NCI-H2107 treated with DMSO at 0.1 percent for 48 hours (cell line): ENCODE data around the gene UBAC1.
"Not testable (repeated sequence)": the region's sequence is repeated elsewhere in the genome, so short reads cannot be mapped to it uniquely, and the experiment has no call there.

Experiments used
- DNase-seq: peaks from one replicate; lab custom pipeline; 2025; ENCODE audit not compliant: unreplicated experiment; lab: John Stamatoyannopoulos, UW

The UBAC1 gene

DNA sequence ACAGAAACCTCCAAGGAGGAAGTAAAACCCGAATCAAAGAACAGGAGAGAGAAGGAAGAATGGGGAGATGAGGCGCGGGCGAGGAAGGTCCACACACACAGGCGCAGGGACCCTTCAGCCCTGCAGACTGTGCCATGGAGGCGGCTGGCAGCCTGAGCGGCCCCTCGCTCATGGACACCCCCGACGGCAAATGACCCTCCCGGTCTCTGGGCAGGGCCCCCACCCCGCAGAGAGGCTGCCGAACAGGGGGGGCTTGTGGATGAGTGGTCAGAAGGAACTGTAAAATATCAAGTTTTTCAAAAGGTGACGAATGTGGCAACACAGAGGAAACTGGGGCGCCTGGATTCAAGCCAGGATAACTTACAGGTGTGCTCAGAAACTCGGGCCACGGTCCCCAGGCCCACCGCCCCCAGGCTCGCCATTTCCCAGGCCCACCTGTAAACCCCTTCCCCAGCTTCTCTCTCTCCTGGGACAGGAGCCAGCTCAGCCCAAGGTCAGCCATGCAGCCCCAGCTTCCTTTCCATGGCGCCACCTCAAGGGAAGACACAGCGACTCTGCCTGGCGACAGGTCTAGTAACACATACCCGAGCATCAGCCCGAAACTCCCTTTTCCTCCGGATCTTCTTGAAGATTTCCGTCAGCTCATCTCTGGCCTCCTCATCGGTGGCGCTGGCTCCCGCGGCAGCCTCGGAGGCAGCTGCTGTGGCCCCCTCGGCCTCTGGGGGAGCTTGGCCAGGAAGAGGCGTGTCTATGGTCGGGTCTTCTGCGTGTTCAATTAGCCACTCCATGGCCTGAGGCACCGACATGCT is 16.5 kb downstream of the UBAC1 start:
- no peak for DNase-seq

DNA sequence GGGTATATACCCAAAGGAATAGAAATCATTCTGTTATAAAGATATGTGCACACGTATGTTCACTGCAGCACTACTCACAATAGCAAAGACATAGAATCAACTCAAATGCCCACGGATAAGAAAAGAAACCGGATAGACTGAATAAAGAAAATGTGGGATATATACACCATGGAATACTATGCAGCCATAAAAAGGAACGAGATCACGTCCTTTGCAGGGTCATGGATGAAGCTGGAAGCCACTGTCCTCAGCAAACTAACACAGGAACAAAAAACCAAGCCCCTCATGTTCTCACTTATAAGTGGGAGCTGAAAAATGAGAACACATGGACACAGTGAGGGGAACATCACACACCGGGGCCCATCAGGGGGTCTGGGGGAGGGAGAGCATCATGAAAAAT is 17.6 kb downstream of the UBAC1 start:
- DNase-seq = not testable (repeated sequence)

DNA sequence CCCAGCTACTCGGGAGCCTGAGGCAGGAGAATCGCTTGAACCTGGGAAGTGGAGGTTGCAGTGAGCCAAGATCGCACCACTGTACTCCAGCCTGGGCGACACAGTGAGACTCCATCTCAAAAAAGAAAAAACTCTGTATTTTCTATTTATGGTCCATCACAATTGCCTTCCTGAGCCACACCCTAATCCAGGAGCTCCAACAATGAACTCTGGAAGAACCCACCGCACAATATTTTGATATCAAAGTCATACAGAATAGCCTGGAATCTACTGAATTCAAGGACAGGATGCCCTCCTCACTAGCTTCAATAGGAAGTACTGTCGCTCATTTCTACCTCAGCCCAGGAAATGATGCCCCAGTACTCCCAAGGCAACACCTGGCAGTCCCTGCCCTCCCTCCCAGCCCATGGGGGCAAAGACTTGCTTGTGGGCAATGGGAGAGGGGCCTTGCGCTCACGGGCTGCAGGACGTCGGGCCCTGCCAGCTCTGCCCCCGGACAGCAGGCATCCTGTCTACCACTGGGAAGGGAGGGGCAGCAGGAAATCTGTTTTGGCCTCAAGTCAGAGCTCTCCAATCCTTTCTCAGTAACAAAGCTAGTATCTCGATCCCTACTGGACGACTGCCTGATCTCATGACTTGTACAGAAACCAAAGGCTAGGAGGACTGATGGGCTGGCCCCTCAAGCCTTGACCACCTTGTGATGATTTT is 19.7 kb downstream of the UBAC1 start:
- DNase-seq = no peak

GRCh38 chr9:135939351-135940265 is 21.6 kb downstream of the UBAC1 start:
- DNase-seq = no peak

- no peak for DNase-seq
These were observed 23.4 kb downstream of the UBAC1 start for GRCh38 chr9:135937521-135938489.

DNA sequence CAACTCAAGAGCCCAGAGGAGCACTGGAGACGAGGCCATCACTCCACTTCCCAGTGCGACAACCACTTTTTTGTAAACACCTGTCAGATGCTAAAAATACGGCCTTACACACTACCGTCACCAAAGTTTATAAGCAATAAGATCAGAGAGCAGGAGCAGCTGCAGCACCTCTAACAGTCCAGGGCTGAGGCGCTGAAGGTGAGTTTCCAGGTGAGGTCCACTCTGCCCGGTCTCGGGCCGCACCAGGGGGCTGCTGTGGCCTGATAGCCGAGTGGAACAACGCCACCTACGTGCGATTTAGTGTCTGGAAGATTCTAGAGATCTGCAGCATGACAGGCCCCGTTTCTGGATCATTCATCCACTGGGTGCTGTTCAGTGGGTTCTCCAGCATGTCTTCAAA is 28.1 kb downstream of the UBAC1 start:
- no peak for DNase-seq

DNA sequence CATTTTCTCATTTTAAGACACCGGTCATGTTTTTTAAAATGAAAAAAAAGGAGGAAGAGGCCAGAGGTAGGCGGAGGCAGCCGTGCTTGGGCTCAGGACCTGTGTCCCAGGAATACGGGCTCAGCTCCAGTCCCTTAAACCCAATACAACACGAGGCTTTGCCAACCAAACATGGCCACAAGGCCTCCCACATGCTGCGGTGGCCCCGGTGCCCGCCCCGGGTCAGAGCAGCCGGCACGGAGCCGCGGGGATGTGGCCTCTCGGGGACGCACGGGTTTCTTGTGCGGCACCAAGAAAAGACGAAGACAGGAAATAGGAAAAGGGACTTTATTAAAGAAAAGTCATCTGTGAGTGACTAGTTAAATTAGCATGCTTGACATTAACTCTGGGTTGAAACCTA is 28.5 kb downstream of the UBAC1 start:
- no peak for DNase-seq

GRCh38 chr9:135931349-135931820 is 29.8 kb downstream of the UBAC1 start:
- DNase-seq = no peak

DNA sequence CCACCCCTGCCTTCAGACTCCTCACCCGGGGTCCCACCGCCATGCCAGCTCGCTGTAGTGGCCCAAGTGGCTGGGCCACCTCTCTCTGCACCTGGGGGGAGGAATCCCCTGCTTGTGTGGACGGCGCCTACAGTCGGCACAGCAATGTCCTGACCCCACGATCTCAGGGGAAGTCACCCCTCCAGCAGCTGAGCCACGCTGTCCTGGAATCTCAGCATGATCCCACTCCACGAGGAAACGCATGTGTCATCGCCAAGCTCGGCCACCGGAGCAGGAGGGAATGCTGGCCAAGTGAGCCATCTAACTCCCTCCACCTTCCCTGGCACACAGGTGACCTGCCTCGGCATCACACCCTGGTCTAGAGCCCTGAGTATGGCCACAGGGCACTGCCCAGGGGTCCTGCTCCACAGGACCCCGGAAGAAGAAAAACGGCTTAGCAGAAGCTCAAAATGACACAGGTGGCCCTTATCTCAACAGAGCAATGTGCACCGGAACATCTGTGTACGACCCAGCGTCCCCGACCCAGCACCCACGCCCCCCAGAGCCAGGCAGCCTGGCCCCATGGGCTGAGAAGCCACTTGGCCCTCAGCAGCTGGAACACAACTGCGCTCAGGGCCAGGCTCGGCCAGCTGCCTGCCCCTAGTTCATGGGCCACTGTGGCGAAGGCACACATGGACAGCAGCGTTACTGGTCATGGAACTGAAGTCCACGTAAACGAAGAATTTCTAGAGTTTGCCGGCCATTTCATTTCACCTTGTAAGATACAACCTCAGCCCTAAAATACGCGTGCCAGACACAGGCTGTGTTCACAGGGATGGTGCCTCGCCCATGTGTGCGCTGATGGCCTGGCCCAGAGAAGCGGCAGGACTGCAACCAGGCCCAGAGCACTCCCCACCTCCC is 30.5 kb downstream of the UBAC1 start:
- no peak for DNase-seq

DNA sequence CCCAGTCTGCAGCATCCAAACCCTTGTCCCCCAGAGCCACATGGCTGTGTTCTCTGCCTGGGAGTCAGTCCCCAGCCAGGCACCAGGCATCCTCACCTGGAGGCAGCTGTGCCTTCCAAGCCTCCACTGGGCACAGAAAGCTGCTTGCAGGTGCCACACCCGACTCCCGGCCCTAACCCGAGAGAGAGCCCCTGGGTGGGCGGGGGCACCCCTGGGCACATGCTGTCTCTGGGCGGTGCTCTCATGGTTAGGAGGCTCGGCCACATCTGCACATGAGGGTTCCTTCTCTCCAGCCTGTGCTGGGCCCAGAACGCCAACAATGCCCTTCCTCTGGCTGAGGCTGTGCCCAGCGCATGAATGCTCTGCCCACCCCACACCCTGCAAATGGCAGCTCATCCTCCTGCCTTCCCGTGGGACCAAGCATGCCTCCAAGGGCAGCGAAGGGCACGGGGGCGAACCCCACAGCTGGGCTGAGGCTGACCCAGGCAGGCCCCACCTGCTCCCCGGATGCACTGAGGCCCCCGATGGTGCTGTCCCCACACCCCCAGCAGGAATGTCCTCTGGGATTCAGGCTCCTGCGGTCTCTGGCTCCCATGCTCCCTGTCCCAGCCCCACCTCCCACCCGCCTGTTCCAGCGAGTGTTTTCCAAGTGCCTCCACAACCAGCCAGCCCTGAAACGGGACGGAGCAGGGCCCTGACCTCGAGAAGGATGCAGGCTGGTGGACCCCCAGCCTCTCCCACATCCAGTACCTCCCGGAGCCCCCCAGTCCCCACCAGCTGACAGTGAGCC is 31.3 kb downstream of the UBAC1 start:
- DNase-seq = no peak

DNA sequence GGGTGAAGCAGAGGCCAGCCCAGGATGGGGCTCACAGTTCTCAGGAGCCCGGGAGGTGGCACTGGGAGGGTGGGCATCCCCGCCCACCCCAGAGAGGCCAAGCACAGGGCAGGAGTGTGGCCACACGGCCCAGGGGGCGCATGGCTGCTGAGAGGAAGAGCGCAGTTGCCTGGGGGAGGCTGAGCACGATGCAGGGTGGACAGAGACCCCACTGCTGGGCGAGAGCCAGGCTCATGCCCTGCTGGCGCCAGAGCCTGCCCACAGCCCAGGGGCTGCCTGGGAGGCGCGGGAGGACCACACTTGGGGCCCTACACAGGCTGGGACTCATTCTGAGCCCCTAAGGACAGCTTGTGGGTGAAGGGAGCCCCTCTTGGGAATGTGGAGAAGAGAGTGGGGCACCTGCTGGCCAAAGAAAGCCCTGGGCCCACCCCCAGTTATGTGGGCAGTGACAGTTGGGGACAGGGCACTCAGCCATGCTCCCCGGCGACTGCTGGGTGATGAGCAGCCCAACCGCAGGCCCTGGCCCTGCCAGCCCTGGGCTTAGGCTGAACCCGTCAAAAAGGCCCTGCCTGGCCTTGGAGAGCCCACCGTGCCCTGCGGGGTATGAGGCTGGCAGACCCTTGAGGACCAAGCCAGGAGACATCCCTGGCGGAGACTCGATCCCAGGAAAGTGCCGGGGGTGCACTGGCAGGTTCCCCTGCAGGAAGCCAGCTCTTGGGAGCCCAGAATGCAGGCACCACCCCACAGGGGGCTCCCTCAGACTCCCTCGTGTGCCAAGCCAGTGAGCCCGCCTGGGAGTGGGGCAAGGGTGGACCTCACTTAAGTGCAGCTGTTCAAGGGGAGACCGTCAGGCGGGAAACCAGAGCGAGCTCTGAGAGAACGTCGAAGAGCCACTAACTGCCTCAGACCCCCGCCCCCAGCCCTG is 32.2 kb downstream of the UBAC1 start:
- no peak for DNase-seq

DNA sequence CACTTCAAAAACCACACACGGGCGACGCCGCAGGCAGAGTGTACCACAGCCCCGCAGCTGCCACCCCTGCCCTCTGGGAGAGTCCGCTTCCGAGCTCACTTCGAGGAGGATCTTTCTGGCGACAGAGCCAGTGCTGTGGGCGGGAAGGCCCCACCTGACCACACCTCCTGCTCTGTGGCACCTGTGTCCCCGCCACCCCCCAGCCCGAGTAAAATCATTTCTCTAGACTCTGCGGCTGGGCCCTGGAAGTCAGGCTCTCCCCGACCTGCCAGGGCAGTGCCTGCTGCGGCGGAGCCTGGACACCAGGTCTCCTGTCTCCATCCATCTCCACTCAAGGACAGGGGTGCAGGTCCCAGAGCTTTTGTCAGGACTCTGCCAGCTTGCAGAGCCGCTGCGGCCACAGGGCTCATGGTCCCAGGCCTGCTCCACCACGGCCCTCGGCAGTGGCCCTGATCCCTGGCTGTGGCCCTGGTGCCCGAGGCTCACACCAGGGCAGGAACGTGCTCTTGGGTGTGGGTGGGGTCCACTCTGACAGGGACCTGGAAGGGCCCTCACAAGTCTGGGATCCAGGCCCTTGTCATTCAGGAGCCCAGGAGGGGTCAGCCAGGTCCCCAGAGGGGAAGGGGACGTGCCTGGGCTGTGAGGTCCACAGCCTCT is 33.0 kb downstream of the UBAC1 start:
- no peak for DNase-seq

- no peak for DNase-seq
These were observed 33.8 kb downstream of the UBAC1 start for GRCh38 chr9:135927195-135928013.

DNA sequence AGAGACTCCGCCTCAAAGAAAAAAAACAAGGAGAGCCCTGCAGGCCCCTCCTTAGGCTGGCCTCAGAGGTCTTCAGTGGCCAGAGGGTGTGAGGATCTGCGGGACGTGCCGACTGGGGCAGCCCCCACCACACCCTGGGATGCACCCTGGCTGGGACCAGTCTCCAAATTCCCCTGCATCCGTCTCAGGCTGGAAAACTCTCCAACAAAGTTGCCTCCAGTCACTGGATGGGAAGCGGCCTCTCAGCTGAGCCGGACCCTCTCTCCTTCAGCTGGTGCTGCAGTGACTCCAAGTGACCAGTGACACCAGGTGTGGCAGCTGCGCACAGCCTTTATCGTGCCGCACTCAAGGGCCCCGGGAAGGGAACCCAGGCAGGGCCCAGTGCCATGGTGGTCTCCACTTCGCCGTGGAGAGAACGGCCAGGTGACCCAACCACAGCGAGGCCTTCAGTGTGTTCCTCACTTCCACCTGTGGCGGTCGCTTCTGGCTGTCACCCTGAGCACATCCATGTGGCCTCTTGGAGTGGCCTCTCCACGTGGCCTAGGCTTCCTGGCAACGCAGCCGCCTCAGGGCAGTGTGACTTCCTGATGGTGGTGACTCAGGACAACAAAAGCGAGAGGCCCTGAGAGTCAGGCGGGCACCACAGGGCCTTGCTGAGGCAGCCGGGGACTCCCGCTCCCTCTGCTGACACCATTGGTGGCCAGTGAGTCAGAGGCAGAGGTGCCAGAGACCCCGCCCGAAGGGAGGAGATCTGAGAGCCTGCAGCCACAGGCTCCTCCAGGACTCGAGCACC is 34.6 kb downstream of the UBAC1 start:
- DNase-seq = no peak

DNA sequence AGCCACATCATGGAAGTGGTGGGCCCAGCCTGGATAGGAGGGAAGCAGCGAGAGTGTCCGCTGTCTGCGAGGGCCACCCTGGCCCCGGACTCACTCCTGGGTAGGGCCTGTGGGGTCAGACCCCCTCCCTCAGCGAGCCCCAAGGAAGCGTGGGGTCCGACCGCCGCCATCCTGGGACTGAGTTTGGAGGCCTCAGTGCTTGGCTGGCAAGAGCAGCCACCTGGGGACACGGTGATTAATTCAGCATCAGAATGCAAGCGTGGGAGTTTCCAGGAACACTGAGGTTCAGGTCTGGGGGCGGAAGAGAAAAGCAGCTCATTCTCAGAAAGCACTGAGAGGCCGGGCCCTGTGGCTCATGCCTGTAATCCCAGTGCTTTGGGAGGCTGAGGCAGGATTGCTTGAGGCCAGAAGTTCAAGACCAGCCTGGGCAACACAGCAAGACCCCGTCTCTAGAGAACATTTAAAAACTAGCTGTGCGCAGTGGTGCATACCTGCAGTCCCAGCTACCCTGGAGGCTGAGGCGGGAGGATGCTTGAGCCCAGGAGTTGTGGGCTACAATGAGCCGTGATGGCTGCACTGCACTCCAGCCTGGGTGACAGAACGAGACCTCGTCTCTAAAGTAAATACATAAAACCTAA is 35.6 kb downstream of the UBAC1 start:
- DNase-seq = no peak
